Choroid plexus epithelial cell (primary cell): ENCODE results near the gene RXRA.
"Not testable (repeated sequence)": the region's sequence is repeated elsewhere in the genome, so short reads cannot be mapped to it uniquely, and the experiment has no call there.

Source experiments
- DNase-seq: peaks from one replicate; pipeline ENCODE4 v3.0.0-alpha.2; 2010; ENCODE audit warnings: low read depth
- H3K4me3 ChIP-seq: 2 replicates; pipeline ENCODE4 v1.5.1; 2011; ENCODE audit warnings: low read depth, mild to moderate bottlenecking, control low read depth, low read length, moderate library complexity
- TF ChIP-seq, protein P1 (sequence below): conservative IDR thresholded peaks from 2 replicates; pipeline ENCODE4 v1.5.1; 2011; ENCODE audit warnings: low read depth, mild to moderate bottlenecking, control low read depth, inconsistent platforms, low read length, moderate library complexity

The RXRA gene

DNA sequence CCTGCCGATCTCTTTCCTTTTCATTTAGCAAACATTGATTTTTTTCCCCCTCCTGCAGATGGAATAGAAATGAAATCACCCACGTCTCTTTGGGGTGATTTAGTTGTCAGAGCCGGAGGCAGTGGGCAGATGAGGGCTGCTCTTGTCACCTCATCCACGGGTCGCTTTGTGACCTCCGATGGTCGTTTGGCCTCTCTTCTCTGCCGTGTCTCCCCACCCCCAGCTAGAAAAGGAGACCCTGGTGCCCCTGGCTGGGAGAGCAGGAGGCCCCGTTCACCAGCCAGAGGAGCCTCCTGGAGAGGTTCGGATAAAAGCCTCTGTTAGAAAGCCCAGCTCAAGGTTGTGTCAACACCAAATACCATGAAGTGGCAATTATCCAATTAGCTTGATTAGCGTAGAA lies 21.6 kb upstream of the RXRA start:
- H3K4me3 ChIP-seq: no peak overlapping the region
- TF ChIP-seq, protein P1, sequence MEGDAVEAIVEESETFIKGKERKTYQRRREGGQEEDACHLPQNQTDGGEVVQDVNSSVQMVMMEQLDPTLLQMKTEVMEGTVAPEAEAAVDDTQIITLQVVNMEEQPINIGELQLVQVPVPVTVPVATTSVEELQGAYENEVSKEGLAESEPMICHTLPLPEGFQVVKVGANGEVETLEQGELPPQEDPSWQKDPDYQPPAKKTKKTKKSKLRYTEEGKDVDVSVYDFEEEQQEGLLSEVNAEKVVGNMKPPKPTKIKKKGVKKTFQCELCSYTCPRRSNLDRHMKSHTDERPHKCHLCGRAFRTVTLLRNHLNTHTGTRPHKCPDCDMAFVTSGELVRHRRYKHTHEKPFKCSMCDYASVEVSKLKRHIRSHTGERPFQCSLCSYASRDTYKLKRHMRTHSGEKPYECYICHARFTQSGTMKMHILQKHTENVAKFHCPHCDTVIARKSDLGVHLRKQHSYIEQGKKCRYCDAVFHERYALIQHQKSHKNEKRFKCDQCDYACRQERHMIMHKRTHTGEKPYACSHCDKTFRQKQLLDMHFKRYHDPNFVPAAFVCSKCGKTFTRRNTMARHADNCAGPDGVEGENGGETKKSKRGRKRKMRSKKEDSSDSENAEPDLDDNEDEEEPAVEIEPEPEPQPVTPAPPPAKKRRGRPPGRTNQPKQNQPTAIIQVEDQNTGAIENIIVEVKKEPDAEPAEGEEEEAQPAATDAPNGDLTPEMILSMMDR: no peak
- no peak for DNase-seq

DNA sequence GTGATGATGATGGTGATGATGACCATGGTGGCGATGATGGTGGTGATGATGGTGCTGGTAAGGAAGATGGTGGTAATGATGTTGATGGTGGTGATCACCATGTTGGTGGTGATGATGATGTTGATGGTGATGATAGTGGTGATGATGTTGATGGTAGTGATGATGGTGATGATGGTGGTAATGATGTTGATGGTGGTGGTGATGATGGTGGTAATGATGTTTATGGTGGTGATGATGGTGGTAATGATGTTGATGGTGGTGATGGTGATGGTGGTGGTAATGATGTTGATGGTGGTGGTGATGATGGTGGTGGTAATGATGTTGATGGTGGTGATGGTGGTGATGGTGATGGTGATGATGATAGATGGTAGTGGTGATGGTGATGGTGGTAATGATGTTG lies 20.7 kb upstream of the RXRA start:
- no peak overlapping the region for H3K4me3 ChIP-seq
- TF ChIP-seq, protein P1: no peak
- DNase-seq: no peak

DNA sequence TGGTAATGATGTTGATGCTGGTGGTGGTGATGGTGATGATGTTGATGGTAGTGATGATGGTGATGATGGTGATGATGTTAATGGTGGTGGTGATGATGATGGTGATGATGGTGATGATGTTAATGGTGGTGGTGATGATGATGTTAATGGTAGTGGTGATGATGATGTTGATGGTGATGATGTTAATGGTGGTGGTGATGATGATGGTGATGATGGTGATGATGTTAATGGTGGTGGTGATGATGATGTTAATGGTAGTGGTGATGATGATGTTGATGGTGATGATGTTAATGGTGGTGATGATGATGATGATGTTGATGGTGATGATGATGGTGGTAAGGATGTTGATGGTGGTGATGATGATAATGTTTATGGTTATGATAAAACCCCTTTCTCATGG lies 20.2 kb upstream of the RXRA start:
- not testable (repeated sequence) for DNase-seq, H3K4me3 ChIP-seq

DNA sequence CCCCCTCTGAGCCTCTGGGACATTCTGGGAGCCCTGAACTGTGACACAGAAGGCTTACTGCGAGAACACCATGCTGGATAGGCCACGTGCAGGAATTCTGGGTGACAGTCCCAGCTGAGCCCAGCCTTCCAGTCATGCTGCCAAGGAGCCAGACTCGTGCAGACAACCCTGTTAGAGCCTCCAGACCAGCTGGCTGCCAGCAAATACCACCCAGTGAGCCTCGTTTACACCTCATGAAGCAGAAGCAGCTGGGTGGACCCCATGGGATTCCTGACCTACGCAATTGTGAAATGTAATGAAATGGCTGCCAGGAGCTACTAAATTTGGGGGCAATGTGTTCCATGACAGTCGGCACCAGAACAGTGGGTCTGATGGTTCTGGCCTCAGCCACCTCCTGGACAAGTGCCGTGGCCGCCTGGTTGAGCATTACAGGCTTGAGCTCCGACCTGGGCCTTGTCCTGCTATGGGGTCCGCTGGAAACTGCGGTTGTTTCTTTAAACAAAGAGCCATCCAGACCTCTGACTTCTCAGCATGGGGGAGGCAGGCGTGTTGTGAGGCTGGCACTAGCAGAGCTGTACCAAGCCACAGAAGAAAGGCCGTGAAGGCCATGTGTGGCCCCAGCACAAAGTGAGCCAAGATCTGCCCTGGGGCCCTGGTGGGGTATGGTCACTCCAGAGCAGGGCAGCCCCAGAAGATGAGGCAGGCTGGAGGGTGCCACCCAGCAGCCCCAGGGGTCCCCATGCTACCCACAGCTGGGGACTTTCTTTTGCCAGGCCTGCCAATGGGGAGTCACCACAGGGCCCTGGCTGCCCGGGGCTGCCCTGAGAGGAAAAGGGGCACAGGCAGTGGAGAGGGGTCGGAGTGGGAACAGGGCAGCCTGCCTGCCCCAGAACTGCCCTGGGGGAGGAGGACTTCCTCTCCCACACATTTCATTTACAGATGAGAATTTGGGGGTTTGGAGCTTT lies 19.3 kb upstream of the RXRA start:
- no peak for DNase-seq
- TF ChIP-seq, protein P1: no peak
- H3K4me3 ChIP-seq: no peak overlapping the region

DNA sequence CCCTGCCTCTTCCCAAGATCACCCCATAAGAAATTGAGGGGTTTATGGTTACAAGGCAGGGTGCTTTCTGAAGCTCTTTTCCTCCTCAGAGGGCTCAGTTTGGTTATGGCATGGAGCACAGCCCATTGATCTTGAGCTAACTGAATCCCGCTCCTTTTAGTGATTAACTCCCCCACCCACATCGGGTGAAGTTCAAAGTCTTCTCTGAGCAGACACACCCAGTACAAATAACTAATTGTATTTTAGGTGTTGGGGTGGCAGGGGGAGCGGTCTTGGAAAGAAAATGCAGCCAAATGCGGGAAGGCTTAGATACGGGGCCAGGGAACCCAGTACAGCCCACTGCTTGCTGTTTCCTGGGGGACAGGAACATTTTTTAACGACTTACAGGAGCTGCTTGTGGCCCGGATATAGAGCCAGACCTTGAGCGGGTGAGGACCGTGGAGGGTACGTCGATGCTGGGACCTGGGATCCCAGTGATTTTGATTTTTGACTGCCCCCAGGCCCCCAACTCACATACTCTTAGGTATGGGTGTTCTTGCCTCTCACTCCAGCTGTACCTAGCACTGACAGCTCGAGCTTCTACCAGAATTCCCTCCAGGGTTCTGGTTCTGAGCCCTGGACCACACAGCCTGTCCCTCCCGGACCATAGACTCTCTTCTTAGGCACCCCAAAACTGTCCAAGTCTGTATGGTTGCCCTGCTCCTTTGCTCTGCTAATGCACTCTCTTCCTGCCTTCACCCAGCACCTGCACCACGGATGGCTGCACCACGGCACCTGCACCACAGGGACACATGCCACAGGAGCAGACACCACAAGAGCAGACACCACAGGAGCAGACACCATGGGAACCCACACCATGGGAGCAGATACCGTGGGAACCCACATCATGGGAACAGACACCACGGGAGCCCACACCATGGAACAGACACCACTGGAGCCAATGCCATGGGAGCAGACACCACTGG lies 18.3 kb upstream of the RXRA start:
- no peak overlapping the region for H3K4me3 ChIP-seq
- DNase-seq: no peak
- TF ChIP-seq, protein P1: no peak

DNA sequence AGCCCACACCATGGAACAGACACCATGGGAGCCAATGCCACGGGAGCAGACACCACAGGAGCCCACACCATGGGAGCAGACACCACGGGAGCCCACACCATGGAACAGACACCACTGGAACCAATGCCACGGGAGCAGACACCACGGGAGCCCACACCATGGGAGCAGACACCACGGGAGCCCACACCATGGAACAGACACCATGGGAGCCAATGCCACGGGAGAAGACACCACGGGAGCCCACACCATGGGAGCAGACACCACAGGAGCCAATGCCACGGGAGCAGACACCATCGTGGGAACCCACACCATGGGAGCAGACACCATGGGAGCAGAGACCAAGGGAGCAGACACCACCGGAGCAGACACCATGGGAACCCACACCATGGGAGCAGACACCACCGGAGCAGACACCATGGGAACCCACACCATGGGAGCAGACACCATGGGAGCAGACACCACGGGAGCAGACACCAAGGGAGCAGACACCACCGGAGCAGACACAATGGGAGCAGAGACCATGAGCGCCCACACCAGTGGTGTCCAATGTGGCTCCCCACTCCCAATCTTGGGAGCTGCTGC lies 17.5 kb upstream of the RXRA start:
- not testable (repeated sequence) for DNase-seq, H3K4me3 ChIP-seq

DNA sequence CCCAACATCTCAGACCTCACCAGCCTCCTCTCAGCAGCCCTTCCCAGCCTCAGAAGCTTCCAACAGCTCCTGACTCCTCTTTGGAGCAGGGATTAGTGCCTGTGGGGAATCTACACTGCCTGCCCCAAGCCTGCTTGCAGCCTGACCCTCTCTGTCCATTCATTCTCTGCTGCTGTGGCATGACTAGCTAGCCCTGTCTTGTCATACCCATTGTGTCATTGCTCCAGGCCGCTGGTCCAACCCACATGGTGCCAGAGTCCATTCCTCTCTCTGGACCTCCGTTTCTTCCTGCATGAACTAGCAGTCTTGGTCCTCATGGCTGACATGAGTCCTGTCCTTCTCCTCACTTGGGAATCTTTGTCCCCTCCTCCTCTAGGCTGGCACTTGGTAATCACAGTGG lies 12.8 kb upstream of the RXRA start:
- no peak overlapping the region for H3K4me3 ChIP-seq
- TF ChIP-seq, protein P1: no peak
- DNase-seq: no peak
